Karpas-422 (cell line): ENCODE measurements around the gene MOGAT2. TPM values are rescaled to one million over a fixed set of nuclear protein-coding genes. Genes with fewer than 3 reads are reported as not detected.

Experiments used
- DNase-seq: peaks from one replicate; pipeline ENCODE4 v3.0.0-alpha.2; 2015
- H2AFZ ChIP-seq: fragments of 200-600 bp; sonication (generic); 2 replicates; pipeline ENCODE4 v1.6.1; 2014; ENCODE audit warnings: antibody characterized with exemption, low read length, mixed read lengths
- H3K27ac ChIP-seq: fragments of 200-600 bp; sonication (generic); 2 replicates; pipeline ENCODE4 v1.5.1; 2014; ENCODE audit warnings: mild to moderate bottlenecking, low read length, moderate library complexity
- H3K27me3 ChIP-seq: fragments of 200-600 bp; sonication (generic); 2 replicates; pipeline ENCODE4 v1.6.1; 2014; ENCODE audit warnings: low read length, mixed read lengths
- H3K36me3 ChIP-seq: fragments of 200-600 bp; sonication (generic); 2 replicates; pipeline ENCODE4 v1.6.1; 2014; ENCODE audit warnings: low read length, mixed read lengths; ENCODE audit not compliant: insufficient read depth
- H3K4me1 ChIP-seq: fragments of 200-600 bp; sonication (generic); 2 replicates; pipeline ENCODE4 v1.6.1; 2014; ENCODE audit warnings: mild to moderate bottlenecking, low read length, mixed read lengths
- H3K4me2 ChIP-seq: fragments of 200-600 bp; sonication (generic); 2 replicates; pipeline ENCODE4 v1.6.1; 2014; ENCODE audit warnings: low read length, low read depth, mild to moderate bottlenecking; ENCODE audit not compliant: poor library complexity, severe bottlenecking
- H3K4me3 ChIP-seq: fragments of 200-600 bp; sonication (generic); 2 replicates; pipeline ENCODE4 v1.5.1; 2014; ENCODE audit warnings: mild to moderate bottlenecking, antibody characterized with exemption, low read length, mixed read lengths
- H3K79me2 ChIP-seq: fragments of 200-600 bp; sonication (generic); 2 replicates; pipeline ENCODE4 v1.6.1; 2014; ENCODE audit warnings: mild to moderate bottlenecking, low read length, mixed read lengths
- H3K9ac ChIP-seq: fragments of 200-600 bp; sonication (generic); 2 replicates; pipeline ENCODE4 v1.6.0; 2014; ENCODE audit warnings: low read length
- H3K9me2 ChIP-seq: fragments of 200-600 bp; sonication (generic), shearing (Covaris generic); replicated peaks from 2 replicates; pipeline ENCODE4 v1.6.0; 2014; ENCODE audit warnings: mild to moderate bottlenecking, low read length, moderate library complexity; ENCODE audit not compliant: insufficient read depth
- H3K9me3 ChIP-seq: fragments of 300-700, 200-600 bp; sonication (generic); 2 replicates; pipeline ENCODE4 v1.6.1; 2014; ENCODE audit warnings: low read length, mixed read lengths
- H4K20me1 ChIP-seq: fragments of 200-600 bp; sonication (generic); 2 replicates; pipeline ENCODE4 v1.6.1; 2014; ENCODE audit warnings: mild to moderate bottlenecking, antibody characterized with exemption, low read length, low read depth; ENCODE audit not compliant: insufficient read depth
- total RNA-seq: library from RNA; depleted of rRNA; stranded (reverse); fragments of >200 nt; shearing (Covaris generic); gene quantifications from 2 replicates; pipeline ENCODE4 v1.2.3, GENCODE V29; 2014; ENCODE audit warnings: low replicate concordance

MOGAT2 gene
- total RNA-seq, 1 experiment from 2014 or later: not detected

DNA sequence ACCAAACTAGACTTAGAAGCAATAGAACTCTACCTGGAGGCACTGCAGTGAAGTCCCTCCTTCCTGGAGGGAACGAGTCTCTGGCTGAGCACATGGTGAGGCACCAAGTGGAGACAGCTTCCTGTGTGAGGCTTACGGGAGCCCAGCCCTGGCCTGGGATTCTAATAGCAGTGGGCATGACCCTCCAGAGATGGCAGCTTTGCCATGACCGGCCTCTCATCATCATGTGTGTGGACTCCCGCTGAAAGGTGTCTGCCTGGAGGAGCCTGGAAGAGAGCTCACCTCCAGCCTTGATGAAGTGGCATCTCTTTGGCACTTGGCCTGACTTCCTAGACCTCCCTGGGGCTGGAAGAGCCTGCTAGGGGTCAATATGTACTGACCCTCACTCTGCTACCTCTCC, 58.9 kb downstream of the MOGAT2 start:
- Histone ChIP-seq H3K4me3 (no peak overlapping the region), H3K4me2 (no peak overlapping the region), H3K9me3 (no peaks in the 10 kb centered on the region), H2AFZ (no peak overlapping the region), H3K9me2 (no peaks in the 10 kb centered on the region), H3K4me1 (peaks cover 34% of the 10 kb centered on the region), H3K36me3 (no peaks in the 10 kb centered on the region), H3K27me3 (no peaks in the 10 kb centered on the region), H3K79me2 (no peaks in the 10 kb centered on the region), H4K20me1 (no peaks in the 10 kb centered on the region), H3K9ac (no peak overlapping the region), H3K27ac (no peak overlapping the region)
- no peak for DNase-seq

DNA sequence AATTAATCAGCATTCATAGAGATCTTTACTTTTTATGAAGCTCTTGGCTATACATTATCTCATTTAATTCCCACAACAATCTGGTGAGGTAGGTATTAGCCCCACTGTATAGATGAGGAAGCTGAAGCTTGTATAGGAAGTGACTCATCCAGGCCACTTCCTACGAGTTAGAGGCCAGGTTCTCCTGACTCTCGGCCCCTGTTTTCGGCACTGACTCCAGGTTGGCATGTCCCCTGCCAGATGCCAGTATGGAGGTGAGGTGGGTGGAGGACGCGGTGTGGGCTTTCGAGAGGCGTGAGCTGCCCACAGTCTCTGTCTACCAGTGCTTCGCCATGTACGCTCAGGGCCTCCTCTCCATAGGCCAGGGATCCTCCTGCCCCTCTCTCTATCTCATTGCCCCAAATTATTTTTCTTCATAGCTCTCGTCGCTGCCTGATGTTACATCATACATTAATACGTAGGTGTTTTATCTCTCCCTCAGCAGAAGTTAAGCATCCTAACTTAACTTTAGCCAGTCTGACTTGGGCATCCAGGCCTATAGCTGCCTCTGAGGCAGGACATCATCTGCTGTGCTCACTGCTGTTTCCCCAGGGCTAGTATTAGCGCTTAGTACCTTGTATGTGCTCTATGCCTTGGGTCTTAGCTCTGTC, 59.9 kb downstream of the MOGAT2 start:
- no peak for DNase-seq
- peaks cover 34% of the 10 kb centered on the region for H3K4me1 ChIP-seq
- H3K27me3 ChIP-seq: no peaks in the 10 kb centered on the region
- no peaks in the 10 kb centered on the region for H4K20me1 ChIP-seq
- no peaks in the 10 kb centered on the region for H3K36me3 ChIP-seq
- no peak overlapping the region for H3K4me3 ChIP-seq
- no peak overlapping the region for H2AFZ ChIP-seq
- H3K4me2 ChIP-seq: no peak overlapping the region
- no peaks in the 10 kb centered on the region for H3K9me2 ChIP-seq
- no peak overlapping the region for H3K27ac ChIP-seq
- no peak overlapping the region for H3K9ac ChIP-seq
- no peaks in the 10 kb centered on the region for H3K9me3 ChIP-seq
- no peaks in the 10 kb centered on the region for H3K79me2 ChIP-seq

DNA sequence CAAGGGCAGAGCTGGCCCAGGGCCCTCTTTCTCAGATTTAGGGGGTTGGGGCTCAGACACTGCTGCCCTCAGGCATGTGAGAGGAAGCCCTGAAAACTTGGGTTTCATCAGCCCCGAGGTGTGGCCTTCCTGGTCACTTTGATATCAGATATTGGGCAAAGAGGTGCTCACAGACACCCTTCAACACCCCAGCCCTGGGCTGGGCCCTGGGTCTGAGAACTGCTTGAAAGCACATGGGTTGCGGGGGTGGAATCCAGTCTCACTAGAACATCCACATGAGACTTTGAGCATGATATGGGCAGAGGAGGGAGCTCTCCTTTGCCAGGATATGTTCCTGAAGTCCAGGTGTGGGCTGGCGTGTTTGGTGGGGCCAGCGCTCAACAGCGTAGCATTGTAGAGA, 61.3 kb downstream of the MOGAT2 start:
- peaks cover 23% of the 10 kb centered on the region for H3K4me1 ChIP-seq
- no peaks in the 10 kb centered on the region for H4K20me1 ChIP-seq
- no peak overlapping the region for H3K27ac ChIP-seq
- H3K9me3 ChIP-seq: no peaks in the 10 kb centered on the region
- H3K9ac ChIP-seq: no peak overlapping the region
- H3K9me2 ChIP-seq: no peaks in the 10 kb centered on the region
- H2AFZ ChIP-seq: no peak overlapping the region
- H3K4me3 ChIP-seq: no peak overlapping the region
- no peak overlapping the region for H3K4me2 ChIP-seq
- H3K36me3 ChIP-seq: no peaks in the 10 kb centered on the region
- no peaks in the 10 kb centered on the region for H3K27me3 ChIP-seq
- no peaks in the 10 kb centered on the region for H3K79me2 ChIP-seq
- no peak for DNase-seq

DNA sequence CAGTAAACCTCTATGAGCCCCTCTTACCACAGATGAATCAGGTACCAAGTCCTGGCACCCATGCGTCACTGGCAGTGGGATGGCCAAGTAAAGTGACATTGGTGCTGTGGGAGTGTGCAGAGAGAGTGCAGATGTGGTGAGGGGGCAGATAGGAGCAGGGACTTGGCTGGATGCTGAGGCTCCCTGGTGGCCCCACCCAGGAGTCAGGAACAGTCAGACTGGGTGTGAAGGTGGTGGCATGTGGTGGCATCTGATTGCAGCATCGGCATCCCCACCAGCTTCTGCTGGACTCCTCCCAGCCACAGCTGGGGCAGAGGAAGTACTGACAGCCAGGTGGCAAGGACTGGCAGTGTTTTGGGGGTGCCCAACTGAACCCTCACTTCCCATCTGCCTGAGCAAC, 62.3 kb downstream of the MOGAT2 start:
- H2AFZ ChIP-seq: no peak overlapping the region
- H3K9ac ChIP-seq: no peak overlapping the region
- no peak overlapping the region for H3K4me2 ChIP-seq
- DNase-seq: no peak
- H4K20me1 ChIP-seq: no peaks in the 10 kb centered on the region
- no peaks in the 10 kb centered on the region for H3K36me3 ChIP-seq
- no peaks in the 10 kb centered on the region for H3K9me3 ChIP-seq
- H3K4me3 ChIP-seq: no peak overlapping the region
- H3K9me2 ChIP-seq: no peaks in the 10 kb centered on the region
- H3K27ac ChIP-seq: no peak overlapping the region
- H3K4me1 ChIP-seq: peaks cover 13% of the 10 kb centered on the region
- no peaks in the 10 kb centered on the region for H3K79me2 ChIP-seq
- no peaks in the 10 kb centered on the region for H3K27me3 ChIP-seq

DNA sequence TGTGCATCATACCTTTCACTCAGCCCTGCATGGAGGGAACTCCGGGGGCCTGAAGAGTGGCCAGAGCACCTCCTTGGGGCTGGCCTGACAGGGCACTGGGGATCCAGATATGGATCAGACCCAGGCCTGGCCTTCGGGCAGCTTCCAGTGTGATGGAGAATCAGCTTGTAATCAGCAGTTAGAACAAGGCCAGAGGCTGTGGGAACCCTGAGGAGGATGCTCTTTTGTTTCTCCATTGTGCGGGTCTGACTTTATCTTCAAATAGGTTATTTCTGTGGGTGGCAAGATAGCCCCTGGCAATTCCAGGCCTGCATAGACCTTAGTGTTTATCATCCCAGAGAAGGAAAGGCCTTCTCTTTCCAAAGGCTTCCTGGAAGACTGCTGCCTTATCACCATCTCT, 63.2 kb downstream of the MOGAT2 start:
- Histone ChIP-seq H4K20me1 (no peaks in the 10 kb centered on the region), H2AFZ (no peak overlapping the region), H3K27ac (no peak overlapping the region), H3K36me3 (no peaks in the 10 kb centered on the region), H3K27me3 (no peaks in the 10 kb centered on the region), H3K79me2 (no peaks in the 10 kb centered on the region), H3K9me2 (no peaks in the 10 kb centered on the region), H3K4me2 (no peak overlapping the region), H3K9ac (no peak overlapping the region), H3K9me3 (no peaks in the 10 kb centered on the region), H3K4me1 (peaks cover 4% of the 10 kb centered on the region), H3K4me3 (no peak overlapping the region)
- no peak for DNase-seq

DNA sequence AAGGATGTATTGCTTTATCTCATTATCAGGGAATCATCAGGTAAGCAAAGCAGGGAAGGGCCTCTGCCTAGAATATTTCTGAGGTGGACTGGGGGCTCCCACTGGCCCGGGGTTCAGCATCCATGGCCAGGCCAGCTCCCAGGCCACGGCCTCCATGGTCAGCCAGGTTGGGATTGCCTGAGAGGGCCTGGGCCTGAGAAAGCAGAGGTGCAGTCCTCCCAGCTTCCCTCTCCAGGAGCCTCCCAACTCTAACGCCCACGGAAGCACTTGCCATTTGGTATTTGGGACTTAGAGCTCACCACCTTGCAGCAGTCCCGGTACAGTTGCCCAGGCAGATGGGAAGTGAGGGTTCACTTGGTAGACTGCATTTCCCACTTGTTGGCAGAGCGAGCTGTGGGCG, 63.7 kb downstream of the MOGAT2 start:
- Histone ChIP-seq H2AFZ (no peak overlapping the region), H3K9ac (no peak overlapping the region), H3K4me2 (no peak overlapping the region), H3K9me2 (no peaks in the 10 kb centered on the region), H3K27me3 (no peaks in the 10 kb centered on the region), H3K4me1 (no peaks in the 10 kb centered on the region), H3K4me3 (no peak overlapping the region), H3K36me3 (no peaks in the 10 kb centered on the region), H3K9me3 (no peaks in the 10 kb centered on the region), H4K20me1 (no peaks in the 10 kb centered on the region), H3K79me2 (no peaks in the 10 kb centered on the region), H3K27ac (no peak overlapping the region)
- no peak for DNase-seq

DNA sequence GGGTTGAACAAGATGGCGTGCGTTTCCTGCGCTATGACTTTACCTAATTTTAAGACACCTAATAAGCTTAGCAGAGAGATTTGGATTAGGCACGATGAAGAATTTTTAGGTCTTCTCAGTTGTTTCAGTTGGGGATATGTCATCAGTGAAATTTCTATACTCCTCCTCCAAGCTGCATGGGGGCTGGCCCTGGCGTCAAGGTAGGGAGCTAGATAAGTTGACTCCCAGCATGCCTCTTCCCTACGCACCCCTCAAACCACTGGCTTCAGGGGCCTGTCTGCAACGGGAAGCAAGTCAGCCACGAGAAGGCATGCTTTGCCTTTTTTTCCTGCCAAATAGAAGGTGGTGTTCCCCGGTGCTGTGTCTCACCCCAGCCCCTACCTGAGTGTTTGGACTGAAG, 64.2 kb downstream of the MOGAT2 start:
- Histone ChIP-seq H3K36me3 (no peaks in the 10 kb centered on the region), H3K9me2 (no peaks in the 10 kb centered on the region), H4K20me1 (no peaks in the 10 kb centered on the region), H3K27ac (no peak overlapping the region), H3K79me2 (no peaks in the 10 kb centered on the region), H3K4me2 (no peak overlapping the region), H3K4me1 (no peaks in the 10 kb centered on the region), H3K27me3 (no peaks in the 10 kb centered on the region), H3K4me3 (no peak overlapping the region), H3K9ac (no peak overlapping the region), H2AFZ (no peak overlapping the region), H3K9me3 (no peaks in the 10 kb centered on the region)
- no peak for DNase-seq
